Testis (tissue), 3 donors: Measurements from ENCODE around the gene PARK7. TPM values are rescaled to one million over a fixed set of nuclear protein-coding genes. Genes with fewer than 3 reads are reported as not detected.

Experiments
- DNase-seq: peaks from one replicate; pipeline ENCODE4 v3.0.0-alpha.2; 2019
- H3K27ac ChIP-seq, 2 donors: fragments of 200-600 bp; sonication (generic); one replicate each; pipeline ENCODE4 v1.5.1; 2019
- H3K27me3 ChIP-seq: fragments of 200-600 bp; sonication (generic); one replicate; pipeline ENCODE4 v1.5.1; 2019
- H3K36me3 ChIP-seq: fragments of 200-600 bp; sonication (generic); one replicate; pipeline ENCODE4 v1.5.1; 2017; ENCODE audit warnings: low read depth; ENCODE audit errors: missing control alignments
- H3K4me1 ChIP-seq: fragments of 200-600 bp; sonication (generic); one replicate; pipeline ENCODE4 v1.5.1; 2019
- H3K4me3 ChIP-seq, 2 donors: fragments of 200-600 bp; sonication (generic); one replicate each; pipeline ENCODE4 v1.5.1; 2017 to 2019
- H3K9me3 ChIP-seq: fragments of 200-600 bp; sonication (generic); one replicate; pipeline ENCODE4 v1.5.1; 2017
- CTCF ChIP-seq, 3 experiments: fragments of 450-650 bp in 2 of 3; fragments of 200-600 bp in 1 of 3; sonication (generic) in 1 of 3; IDR thresholded peaks; one replicate each; pipeline ENCODE4 v1.5.1; 2016 to 2019; ENCODE audit warnings: antibody characterized with exemption in 3 of 3, mild to moderate bottlenecking in 2 of 3, moderate library complexity in 1 of 3
- POLR2A ChIP-seq: fragments of 450-650 bp; IDR thresholded peaks from one replicate; pipeline ENCODE4 v1.6.1; 2017; ENCODE audit warnings: antibody characterized with exemption, mild to moderate bottlenecking, moderate library complexity
- WGBS, 2 donors: methylation state at CpG; one replicate each; pipeline ENCODE4 v1.1.5; 2018; 5-methylcytosine and 5-hydroxymethylcytosine counted together
- intact Hi-C: fragments of 100-400 bp; cut with DNase I; formaldehyde crosslinking; loops from one replicate; pipeline ENCODE4 v1.15.1; 2023; ENCODE audit warnings: low total_unique reads
- polyA plus RNA-seq: library from polyadenylated mRNA; stranded (reverse); fragments of 350-450 nt; fragmentation: Illumina TruSeq; extraction: RNeasy Lipid Tissue Mini Kit (QIAGEN cat#74804); gene quantifications from one replicate; pipeline ENCODE4 v1.2.3, GENCODE V29; 2014; ENCODE audit warnings: low read depth, low replicate concordance; ENCODE audit not compliant: insufficient read depth
- total RNA-seq, 2 donors: library from RNA; depleted of rRNA; stranded (reverse); fragments of >200 nt; gene quantifications; one replicate each; pipeline ENCODE4 v1.2.3, GENCODE V29; 2016

Gene PARK7
- total and polyA plus RNA-seq, 3 donors from 2014 or later, result 110 to 281 (median 129) TPM

- Histone ChIP-seq H3K9me3 (no peaks in the 10 kb centered on the region), H3K27me3 (no peaks in the 10 kb centered on the region), H3K27ac (no peak overlapping the region), H3K36me3 (no peaks in the 10 kb centered on the region), H3K4me1 (peaks cover 28% of the 10 kb centered on the region), H3K4me3 (no peak overlapping the region)
- TF ChIP-seq POLR2A, result no peak
- intact Hi-C loops, result loop anchor here (10.0 kb wide), 1 partner anchor 295 kb away; the partner anchor contains the start of gene SLC45A1
- no peak for DNase-seq
Measured at GRCh38 chr1:8020032-8020431, 58.5 kb downstream of the PARK7 start.

- WGBS, 2 donors, result 92 to 94% methylated on average over 6 of the region's 6 CpGs
- TF ChIP-seq POLR2A (no peak), CTCF (IDR thresholded peaks at IDR 0.05) (no peak)
- DNase-seq, result no peak
- no peaks in the 10 kb centered on the region for H3K27me3 ChIP-seq
- H3K36me3 ChIP-seq, result no peaks in the 10 kb centered on the region
- H3K4me3 ChIP-seq, result no peak overlapping the region
- H3K27ac ChIP-seq, result peak overlapping the region in 1 of 2 donors; percentile 25
- H3K4me1 ChIP-seq, result peaks cover 11% of the 10 kb centered on the region
- no peaks in the 10 kb centered on the region for H3K9me3 ChIP-seq
- intact Hi-C loops, result loop anchor here (10.0 kb wide), 1 partner anchor 293 kb away; the partner anchor contains the start of gene SLC45A1
Measured at GRCh38 chr1:8021676-8022266, 60.3 kb downstream of the PARK7 start.

- Histone ChIP-seq H3K4me3 (no peak overlapping the region), H3K27me3 (no peaks in the 10 kb centered on the region), H3K27ac (peak overlapping the region in 1 of 2 donors; percentile 2), H3K9me3 (no peaks in the 10 kb centered on the region), H3K36me3 (no peaks in the 10 kb centered on the region), H3K4me1 (peaks cover 18% of the 10 kb centered on the region)
- TF ChIP-seq CTCF (IDR thresholded peaks at IDR 0.05) (no peak), POLR2A (no peak)
- intact Hi-C loops, result loop anchor here (10.0 kb wide), 1 partner anchor 292 kb away; the partner anchor contains the start of gene SLC45A1
- no peak for DNase-seq
- WGBS, 2 donors, result 81 to 85% methylated on average over 3 of the region's 3 CpGs
Measured at GRCh38 chr1:8022395-8023286, 61.1 kb downstream of the PARK7 start.

GRCh38 chr1:8023287-8023994 lies 61.9 kb downstream of the PARK7 start:
- peak overlapping the region in 1 of 2 donors; percentile 2 for H3K27ac ChIP-seq
- no peak overlapping the region for H3K4me3 ChIP-seq
- no peak for DNase-seq
- H3K9me3 ChIP-seq, result no peaks in the 10 kb centered on the region
- H3K36me3 ChIP-seq, result no peaks in the 10 kb centered on the region
- peaks cover 26% of the 10 kb centered on the region for H3K4me1 ChIP-seq
- H3K27me3 ChIP-seq, result no peaks in the 10 kb centered on the region
- intact Hi-C loops, result loop anchor here (10.0 kb wide), 1 partner anchor 291 kb away; the partner anchor contains the start of gene SLC45A1
- TF ChIP-seq POLR2A (no peak), CTCF (IDR thresholded peaks at IDR 0.05) (no peak)
- 68 to 75% methylated on average over 10 of the region's 10 CpGs for WGBS, 2 donors

GRCh38 chr1:8023995-8024313 lies 62.4 kb downstream of the PARK7 start:
- Histone ChIP-seq H3K27ac (no peak overlapping the region), H3K4me3 (no peak overlapping the region), H3K9me3 (no peaks in the 10 kb centered on the region), H3K27me3 (no peaks in the 10 kb centered on the region), H3K4me1 (peaks cover 29% of the 10 kb centered on the region), H3K36me3 (no peaks in the 10 kb centered on the region)
- intact Hi-C loops, result loop anchor here (10.0 kb wide), 1 partner anchor 291 kb away; the partner anchor contains the start of gene SLC45A1
- DNase-seq, result no peak
- TF ChIP-seq POLR2A, result no peak
- no peak for TF ChIP-seq CTCF (IDR thresholded peaks at IDR 0.05)
- WGBS, 2 donors, result 0 to 72% methylated on average over 1 of the region's 1 CpG
